Nephron progenitor cell (in vitro differentiated cells): ENCODE data around the gene CHCHD1.
"Not testable (repeated sequence)": the region's sequence is repeated elsewhere in the genome, so short reads cannot be mapped to it uniquely, and the experiment has no call there.

ENCODE experiments used
- DNase-seq: peaks from one replicate; pipeline ENCODE4 v3.0.0; 2021
- H3K27ac Mint-ChIP-seq: 2 replicates; pipeline ENCODE4 v1.8.0; 2021; ENCODE audit warnings: mild to moderate bottlenecking, moderate library complexity, mixed read lengths
- H3K27me3 Mint-ChIP-seq: 2 replicates; pipeline ENCODE4 v1.8.0; 2021; ENCODE audit warnings: mild to moderate bottlenecking, low read depth, mixed read lengths; ENCODE audit not compliant: poor library complexity
- H3K36me3 Mint-ChIP-seq: 2 replicates; pipeline ENCODE4 v1.8.0; 2021; ENCODE audit warnings: low read depth, mixed read lengths
- H3K4me1 Mint-ChIP-seq: 2 replicates; pipeline ENCODE4 v1.8.0; 2021; ENCODE audit warnings: mixed read lengths
- H3K4me3 Mint-ChIP-seq: 2 replicates; pipeline ENCODE4 v1.8.0; 2021; ENCODE audit warnings: mild to moderate bottlenecking, moderate library complexity, mixed read lengths
- H3K9me3 Mint-ChIP-seq: 2 replicates; pipeline ENCODE4 v1.8.0; 2021; ENCODE audit warnings: mild to moderate bottlenecking, moderate library complexity, mixed read lengths
- TF ChIP-seq, protein P1 (sequence below): fragments of 200-600 bp; sonication (generic); IDR thresholded peaks from 2 replicates; pipeline ENCODE4 v1.5.0; 2021; ENCODE audit warnings: antibody characterized with exemption

CHCHD1 gene

DNA sequence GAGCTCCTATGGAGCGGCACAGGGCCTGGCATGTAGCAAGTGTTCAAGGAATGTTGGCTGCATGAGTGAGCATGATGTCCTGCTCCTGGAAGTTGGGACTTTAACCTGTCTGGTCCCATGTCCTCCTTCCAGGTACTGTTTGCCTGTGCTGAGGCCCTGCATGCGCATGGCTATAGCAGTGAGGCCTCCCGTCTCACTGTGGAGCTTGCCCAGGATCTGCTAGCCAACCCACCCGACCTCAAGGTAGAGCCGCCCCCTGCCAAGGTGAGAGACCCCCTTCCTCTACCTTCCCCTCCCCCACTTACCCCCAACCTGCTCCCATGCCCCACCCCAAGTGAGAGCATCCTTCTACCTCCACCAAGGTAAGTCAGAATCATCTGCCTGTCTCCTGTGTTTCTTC is 11.6 kb downstream of the CHCHD1 start:
- DNase-seq, result no peak
- peaks cover 57% of the 10 kb centered on the region for H3K36me3 Mint-ChIP-seq
- TF ChIP-seq, protein P1, sequence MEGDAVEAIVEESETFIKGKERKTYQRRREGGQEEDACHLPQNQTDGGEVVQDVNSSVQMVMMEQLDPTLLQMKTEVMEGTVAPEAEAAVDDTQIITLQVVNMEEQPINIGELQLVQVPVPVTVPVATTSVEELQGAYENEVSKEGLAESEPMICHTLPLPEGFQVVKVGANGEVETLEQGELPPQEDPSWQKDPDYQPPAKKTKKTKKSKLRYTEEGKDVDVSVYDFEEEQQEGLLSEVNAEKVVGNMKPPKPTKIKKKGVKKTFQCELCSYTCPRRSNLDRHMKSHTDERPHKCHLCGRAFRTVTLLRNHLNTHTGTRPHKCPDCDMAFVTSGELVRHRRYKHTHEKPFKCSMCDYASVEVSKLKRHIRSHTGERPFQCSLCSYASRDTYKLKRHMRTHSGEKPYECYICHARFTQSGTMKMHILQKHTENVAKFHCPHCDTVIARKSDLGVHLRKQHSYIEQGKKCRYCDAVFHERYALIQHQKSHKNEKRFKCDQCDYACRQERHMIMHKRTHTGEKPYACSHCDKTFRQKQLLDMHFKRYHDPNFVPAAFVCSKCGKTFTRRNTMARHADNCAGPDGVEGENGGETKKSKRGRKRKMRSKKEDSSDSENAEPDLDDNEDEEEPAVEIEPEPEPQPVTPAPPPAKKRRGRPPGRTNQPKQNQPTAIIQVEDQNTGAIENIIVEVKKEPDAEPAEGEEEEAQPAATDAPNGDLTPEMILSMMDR, result no peak
- H3K27me3 Mint-ChIP-seq, result no peaks in the 10 kb centered on the region
- no peaks in the 10 kb centered on the region for H3K4me1 Mint-ChIP-seq
- no peak overlapping the region for H3K27ac Mint-ChIP-seq
- no peak overlapping the region for H3K4me3 Mint-ChIP-seq
- no peaks in the 10 kb centered on the region for H3K9me3 Mint-ChIP-seq

- not testable (repeated sequence) for H3K4me1 Mint-ChIP-seq, H3K27me3 Mint-ChIP-seq, H3K4me3 Mint-ChIP-seq, H3K9me3 Mint-ChIP-seq, DNase-seq
- peak overlapping the region; percentile 59 for H3K27ac Mint-ChIP-seq
- H3K36me3 Mint-ChIP-seq, result peaks cover 48% of the 10 kb centered on the region
These were observed 13.6 kb downstream of the CHCHD1 start for GRCh38 chr10:73795491-73795890.

DNA sequence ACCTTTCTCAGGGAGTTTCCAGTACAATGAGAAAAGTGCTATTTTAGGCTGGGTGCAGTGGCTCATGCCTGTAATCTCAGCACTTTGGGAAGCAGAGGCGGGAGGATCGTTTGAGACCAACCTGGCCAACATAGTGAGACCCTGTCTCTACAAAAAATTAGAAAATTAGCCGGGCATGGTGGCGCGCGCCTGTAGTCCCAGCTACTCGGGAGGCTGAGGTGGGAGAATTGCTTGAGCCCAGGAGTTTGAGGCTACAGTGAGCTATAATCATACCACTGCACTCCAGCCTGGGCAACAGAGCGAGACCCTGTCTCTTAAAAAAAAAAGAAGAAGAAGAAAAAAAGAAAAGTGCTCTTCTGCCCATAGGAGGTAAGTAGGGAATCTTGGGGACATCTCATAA is 14.2 kb downstream of the CHCHD1 start:
- not testable (repeated sequence) for H3K9me3 Mint-ChIP-seq, H3K4me3 Mint-ChIP-seq, H3K27me3 Mint-ChIP-seq, H3K4me1 Mint-ChIP-seq, DNase-seq
- peak overlapping the region; percentile 76 for H3K27ac Mint-ChIP-seq
- peaks cover 44% of the 10 kb centered on the region for H3K36me3 Mint-ChIP-seq

- no peaks in the 10 kb centered on the region for H3K9me3 Mint-ChIP-seq
- H3K27me3 Mint-ChIP-seq, result no peaks in the 10 kb centered on the region
- no peaks in the 10 kb centered on the region for H3K4me1 Mint-ChIP-seq
- H3K27ac Mint-ChIP-seq, result peak overlapping the region; percentile 44
- peaks cover 38% of the 10 kb centered on the region for H3K36me3 Mint-ChIP-seq
- DNase-seq, result no peak
- TF ChIP-seq, protein P1, result no peak
- H3K4me3 Mint-ChIP-seq, result no peak overlapping the region
These were observed 14.9 kb downstream of the CHCHD1 start for GRCh38 chr10:73796766-73797165.

DNA sequence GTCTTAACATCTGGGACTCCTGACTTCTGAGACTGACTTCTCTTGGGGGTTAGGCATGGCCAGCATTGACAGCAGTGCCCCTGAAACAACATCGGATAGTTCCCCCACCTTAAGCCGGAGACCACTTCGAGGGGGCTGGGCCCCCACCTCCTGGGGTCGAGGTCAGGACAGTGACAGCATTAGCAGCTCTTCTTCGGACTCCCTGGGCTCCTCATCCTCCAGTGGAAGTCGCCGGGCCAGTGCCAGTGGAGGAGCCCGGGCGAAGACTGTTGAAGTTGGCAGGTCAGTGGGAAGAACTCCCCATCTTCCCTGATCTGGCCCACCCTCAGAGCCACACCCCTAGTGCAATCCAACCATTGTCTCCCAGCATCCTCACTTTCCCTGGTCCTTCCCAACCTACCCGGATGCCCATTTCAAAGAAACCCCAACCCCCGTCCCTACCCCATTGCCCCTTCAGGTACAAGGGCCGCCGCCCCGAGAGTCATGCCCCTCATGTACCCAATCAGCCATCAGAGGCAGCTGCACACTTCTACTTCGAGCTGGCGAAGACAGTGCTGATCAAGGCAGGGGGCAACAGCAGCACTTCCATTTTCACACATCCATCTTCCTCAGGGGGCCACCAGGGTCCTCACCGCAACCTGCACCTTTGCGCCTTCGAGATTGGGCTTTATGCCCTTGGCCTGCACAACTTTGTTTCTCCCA is 15.6 kb downstream of the CHCHD1 start:
- Mint-ChIP-seq H3K27ac (no peak overlapping the region), H3K9me3 (no peaks in the 10 kb centered on the region), H3K4me3 (no peak overlapping the region), H3K27me3 (no peaks in the 10 kb centered on the region), H3K36me3 (peaks cover 38% of the 10 kb centered on the region), H3K4me1 (no peaks in the 10 kb centered on the region)
- TF ChIP-seq, protein P1, result no peak
- DNase-seq, result no peak

DNA sequence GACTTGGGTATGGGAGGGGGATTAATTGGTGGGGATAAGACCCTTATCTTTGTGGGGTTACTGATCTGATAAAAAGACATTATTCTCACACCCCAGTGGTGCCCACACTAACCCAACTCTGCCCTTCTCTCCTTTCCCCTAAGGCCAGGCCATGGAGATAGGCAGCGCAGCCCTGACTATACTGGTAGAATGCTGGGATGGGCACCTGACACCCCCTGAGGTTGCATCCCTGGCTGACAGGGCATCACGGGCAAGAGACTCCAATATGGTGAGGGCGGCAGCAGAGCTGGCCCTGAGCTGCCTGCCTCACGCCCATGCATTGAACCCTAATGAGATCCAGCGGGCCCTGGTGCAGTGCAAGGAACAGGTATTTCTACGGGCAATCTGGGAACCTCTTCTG is 16.2 kb downstream of the CHCHD1 start:
- Mint-ChIP-seq H3K9me3 (no peaks in the 10 kb centered on the region), H3K27ac (no peak overlapping the region)

More for the DNA sequence above, 16.2 kb downstream of the CHCHD1 start:
- H3K36me3 Mint-ChIP-seq, result peaks cover 40% of the 10 kb centered on the region
- H3K27me3 Mint-ChIP-seq, result no peaks in the 10 kb centered on the region
- TF ChIP-seq, protein P1, result no peak
- no peak for DNase-seq
- no peak overlapping the region for H3K4me3 Mint-ChIP-seq
- no peaks in the 10 kb centered on the region for H3K4me1 Mint-ChIP-seq
